ENCODE results near the gene CACNA1C.

The CACNA1C gene

DNA sequence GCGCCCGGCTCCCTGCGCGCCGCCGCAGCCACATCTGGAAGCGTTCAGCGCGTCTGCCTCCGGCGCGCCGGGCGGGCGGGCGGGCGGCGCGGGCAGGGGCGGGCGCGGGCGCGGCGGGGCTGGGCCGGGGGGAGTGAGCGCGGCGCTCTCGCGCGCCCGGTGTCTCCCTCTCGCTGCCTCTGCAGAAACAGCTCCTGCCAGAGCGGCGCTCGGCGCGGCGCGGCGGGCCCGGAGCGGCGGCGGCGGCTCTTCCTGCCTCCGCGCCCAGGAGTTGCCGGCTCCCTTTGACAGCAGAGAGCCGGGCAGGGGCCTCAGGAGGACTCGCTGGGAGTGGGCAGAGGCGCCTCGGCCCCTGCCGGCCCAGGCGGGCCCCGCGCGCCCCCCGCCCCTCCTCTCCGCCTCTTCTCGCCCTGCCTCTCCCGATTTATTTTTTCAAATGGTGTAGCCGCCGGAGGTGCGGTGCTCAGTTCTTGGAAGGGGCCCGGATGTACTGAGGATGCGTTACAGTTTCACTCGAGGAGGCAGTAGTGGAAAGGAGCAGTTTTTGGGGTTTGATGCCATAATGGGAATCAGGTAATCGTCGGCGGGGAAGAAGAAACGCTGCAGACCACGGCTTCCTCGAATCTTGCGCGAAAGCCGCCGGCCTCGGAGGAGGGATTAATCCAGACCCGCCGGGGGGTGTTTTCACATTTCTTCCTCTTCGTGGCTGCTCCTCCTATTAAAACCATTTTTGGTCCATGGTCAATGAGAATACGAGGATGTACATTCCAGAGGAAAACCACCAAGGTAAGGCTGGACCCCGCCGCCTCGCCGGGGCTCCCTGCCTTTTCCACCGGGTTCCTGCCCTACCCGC, at the start of gene CACNA1C:
TSS of gene CACNA1C (plus strand) at position 162 of the 853 bp plus-strand sequence. CDS start at position 738, 576 bp downstream.
- DNase-seq, result peak; percentile 10

DNA sequence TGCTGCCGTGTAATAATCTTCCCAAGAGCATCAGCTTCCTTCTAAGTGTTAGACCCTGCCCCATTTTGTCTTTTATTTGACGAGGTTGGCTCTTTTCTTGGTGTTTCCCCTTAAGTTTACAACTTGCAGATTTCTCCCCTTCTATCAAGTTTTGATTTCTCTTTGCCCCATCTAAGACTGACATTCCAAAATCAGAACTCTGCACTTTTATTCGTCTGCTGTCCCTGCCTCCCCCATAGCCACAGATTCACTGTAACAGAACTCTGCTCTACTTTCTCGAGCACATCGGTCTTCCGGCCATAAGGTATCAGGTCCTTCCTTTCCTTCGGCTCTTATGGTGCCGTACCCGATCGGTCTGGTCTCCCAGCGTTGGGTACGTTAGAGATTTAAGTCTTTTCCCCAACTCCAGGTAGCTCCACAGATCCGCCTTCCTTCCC, 49.1 kb upstream of the CACNA1C start:
- DNase-seq, result no peak

DNA sequence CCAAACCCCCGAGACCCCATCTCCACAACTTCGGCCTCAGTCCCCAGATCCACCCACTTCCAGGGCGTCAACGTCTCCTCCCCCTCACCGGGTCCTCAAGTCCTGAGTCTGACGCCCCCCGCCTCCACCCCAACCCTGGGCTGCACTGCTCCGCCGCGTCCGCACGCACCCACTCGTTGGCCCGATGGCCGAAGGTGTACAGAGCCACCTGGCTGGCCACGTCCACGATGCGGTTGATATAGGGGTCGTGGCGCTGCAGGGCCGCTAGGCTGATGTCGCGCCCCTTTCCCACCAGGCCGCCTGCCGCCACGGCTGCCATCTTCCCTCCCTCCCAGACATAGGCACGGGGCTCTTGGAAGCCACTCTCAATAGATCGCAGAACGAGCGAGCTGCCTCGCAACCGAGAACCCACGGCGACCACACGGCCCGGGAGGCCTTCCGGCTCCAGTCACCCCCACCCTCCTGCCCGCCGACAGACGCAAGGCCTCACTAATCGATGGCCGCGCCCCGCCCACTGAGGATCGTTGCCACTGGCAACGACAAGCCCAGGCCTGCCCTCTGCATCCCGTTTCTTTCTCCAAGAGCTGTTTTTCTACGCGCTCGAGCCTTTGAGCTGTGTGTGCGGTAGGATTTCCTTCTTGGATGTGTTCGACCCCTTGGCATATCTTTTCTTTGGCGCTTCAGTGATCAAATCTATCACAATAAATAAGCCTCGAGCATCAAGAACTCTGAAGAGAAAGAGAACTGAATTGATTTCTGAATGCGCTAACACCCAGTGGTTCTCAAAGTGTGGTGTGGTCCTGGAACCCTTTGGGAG, 48.5 kb upstream of the CACNA1C start, which contains the start of gene DCP1B:
TSS of gene DCP1B (minus strand) at position 345 of the 817 bp plus-strand sequence. CDS start at position 319, 26 bp downstream.
- DNase-seq, result peak; percentile 95

DNA sequence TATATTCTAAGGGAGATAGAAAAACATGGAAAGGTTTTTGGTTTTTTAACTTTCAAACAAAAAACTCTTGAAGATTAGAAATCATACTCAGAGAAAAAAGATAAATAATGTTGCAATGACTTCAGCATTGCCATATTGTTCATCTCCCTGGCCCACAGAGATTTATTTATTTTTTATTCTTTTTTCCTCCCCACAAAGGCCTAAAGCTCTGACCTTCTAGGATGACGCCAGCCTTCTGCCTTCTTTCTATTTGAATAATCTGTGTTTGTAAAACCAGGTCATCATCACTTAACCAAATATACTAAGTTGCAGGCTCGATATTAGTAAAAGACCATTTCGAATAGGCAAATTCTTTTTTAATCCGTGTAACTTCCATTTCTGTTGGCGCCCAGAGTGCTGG, 44.1 kb upstream of the CACNA1C start:
- DNase-seq, result no peak

DNA sequence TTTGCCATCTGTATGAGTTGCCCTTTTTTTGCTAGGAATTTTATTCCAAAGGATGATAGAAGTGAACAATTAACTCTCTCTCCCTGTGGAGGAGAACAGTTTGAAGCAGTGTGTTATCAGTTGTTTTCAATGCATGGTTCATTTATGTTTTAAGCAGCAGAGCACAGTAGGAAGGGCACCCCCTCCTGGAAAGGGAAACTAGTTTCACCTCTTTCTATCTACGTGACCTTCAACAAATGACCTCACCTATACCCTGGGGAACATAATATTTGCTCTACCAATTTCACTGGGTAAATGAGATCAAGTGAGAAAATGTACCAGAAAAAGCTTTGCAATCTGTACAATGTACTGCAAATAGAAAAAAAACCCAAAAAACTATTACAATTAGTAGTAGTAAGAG, 43.2 kb upstream of the CACNA1C start:
- peak; percentile 66 for DNase-seq

DNA sequence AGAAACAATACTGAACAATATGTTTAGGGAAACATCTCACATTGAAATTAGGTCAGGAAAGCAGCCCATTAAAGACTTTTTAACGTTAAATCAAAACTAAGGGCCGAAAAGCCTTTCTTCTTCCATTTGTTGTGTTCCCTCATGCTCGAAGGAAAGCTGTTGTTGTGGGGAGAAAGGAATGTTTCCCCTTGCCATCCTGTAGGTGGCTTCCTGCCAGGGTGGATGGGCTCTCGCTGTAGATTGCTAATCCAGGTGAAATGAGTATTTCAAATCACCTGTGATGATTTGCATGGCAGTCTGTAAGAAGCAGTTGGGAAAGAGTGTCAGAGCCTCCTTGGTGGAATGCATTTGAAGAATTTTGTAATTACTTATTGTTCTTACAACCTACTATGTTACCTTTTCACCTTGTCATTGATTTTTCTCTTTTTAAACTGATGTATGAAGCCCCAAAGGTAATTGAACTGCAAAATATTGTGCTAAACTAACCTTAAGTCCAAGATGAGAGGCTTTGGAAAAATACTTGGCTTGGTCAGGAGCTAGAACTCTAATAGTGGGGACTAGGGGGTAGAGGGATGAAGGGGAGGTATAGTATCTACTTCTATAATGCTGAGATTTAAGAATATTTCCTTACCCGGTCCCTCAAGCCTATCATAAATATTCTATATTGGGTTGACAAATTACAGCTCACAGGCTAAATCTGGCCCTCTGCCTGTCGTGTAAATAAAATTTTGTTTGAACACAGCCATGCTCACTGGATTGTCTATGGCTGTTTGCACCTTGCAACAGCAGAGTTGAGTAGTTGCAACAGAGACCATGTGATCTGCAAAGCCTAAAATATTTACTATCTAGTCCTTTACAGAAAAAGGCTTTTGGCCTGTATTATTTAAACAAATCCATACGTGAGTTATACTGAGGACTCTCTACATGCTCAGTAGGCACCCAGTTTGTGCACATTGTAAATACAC, 40.9 kb upstream of the CACNA1C start:
- DNase-seq, result no peak

DNA sequence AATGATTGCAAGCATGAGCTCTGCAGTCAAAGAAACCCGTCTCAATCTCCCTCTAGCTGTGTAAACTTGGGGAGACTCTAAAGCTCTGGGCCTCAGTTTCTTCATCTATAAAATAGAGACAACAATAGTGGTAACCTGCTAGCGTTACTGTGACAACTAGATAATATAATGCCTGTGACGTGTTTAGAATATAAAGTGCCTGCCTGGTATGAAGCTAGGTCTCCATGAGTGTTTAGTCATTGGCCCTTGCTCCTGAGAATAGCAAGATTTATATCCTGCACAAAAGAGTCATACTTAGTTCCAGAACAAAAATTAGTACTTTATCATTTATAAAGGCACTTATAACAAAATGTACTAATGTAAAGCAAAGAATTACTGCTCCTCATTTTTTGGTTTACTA, 39.7 kb upstream of the CACNA1C start:
- DNase-seq, result no peak

DNA sequence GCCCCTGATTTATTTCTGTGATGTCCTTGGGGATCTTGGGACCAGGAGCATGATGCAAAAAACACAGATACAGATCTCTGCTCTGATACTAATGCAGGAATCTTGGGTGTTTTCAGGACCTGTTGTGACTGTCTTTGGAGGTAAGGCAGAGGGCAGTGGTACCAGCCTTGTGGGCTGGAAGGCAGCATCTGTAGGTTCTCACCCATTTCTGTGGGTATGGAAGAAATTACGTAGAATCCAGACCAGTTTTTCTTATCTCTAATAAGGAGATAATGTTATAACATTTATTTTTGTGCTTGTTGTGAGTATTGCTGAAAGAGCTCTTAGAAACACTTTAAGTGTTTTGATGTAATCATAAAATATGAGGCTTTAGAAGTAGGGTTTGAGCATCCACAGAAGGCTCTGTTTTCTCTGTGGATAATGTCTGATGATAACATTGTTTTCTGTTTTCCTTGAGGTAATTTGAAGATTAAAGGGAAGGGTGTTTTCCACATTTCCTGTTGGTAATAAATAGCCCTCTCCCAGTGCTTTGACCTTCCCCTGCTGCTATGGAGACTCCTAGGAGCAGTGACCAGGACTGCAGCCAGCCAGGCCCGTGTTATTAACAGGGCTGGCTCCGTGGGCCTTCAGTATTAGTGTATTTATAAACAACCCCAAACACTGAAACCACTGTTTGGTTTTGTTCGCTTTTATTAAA, 39.1 kb upstream of the CACNA1C start:
- DNase-seq, result no peak

DNA sequence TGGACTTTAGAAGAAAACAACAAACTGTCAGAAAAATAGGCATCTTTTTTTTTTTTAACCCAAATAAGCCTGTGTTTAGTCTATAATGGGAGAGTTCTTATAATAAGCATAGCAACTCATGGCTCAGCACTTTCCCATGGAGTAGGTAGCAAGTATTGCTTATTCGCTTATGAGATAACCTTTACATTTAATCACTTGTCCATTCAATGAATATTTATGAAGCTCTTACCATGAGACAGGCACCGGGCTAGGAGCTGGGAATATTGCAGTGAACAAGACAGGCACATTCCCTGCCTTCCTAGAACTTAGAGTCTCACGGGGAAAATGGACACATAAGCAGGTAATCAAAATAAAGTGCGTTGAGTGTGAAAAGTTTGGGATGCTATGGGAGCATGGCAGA, 38.6 kb upstream of the CACNA1C start:
- no peak for DNase-seq

DNA sequence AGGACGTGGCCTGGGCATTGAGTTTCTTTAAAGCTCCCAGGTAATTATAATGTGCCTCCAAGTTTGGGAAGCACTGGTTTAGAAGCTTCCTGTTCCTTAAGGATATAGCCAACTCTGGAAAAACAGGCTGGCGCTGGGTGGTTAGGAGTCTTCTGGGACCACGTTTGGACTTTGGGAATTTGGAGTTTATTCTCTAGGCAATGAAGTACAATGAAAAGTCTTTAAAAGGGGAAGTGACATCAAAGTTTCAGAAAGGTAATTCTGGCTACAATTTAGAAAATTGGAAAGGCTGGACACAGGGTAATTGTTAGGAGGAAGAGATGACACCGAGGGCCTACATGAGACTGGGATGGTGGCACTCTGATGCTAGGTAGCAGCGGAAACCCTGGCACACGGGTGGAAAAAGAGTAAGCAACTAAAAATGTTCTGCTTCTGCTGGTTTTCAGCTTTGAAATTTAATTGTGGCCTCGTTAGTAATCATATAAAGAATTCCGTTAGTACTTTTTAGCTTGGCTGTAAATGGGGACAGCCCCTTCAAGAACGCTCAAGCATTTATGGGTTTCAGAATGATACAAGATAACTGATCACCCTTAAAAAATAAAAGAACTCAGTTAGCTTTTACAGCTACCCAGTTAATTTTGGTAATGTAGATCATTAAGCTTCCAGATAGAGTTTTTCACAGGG, 35.8 kb upstream of the CACNA1C start:
- DNase-seq, result no peak

DNA sequence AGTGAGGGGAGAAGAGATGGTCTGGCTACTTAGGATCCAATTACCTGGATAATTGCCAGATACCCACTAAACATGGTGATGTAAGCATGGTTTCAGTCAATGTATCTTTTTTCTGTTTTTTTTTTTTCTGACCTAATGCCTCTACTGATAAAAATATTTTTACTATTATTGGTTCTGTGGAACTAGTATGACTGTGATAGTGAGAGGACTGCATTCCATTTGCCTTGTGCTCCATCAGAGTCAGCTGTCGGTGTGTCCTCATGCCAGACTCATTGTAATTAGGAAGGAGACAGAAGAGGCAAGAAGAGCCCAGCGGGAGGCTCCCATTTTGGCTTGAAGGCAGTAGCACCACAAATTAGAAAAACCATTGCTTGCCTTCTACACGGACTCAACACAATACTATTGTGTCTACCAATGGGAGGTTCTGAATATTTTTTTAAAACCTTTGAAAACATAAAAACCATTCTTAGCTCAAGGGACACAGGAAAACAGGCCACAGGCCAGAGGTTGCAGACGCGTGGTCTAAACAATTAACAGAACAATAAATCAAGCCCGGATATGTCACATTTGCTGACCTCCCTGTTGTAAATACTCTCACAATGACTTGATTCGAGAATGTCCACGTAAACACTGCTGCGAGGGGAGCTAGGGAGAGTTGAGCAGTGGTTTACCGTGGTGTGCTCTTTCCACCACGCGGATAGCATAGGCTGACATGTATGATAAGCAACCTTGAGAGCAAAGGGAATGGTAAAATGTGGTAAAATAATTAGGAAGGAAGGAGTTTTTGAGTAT, 35.0 kb upstream of the CACNA1C start:
- DNase-seq, result no peak

DNA sequence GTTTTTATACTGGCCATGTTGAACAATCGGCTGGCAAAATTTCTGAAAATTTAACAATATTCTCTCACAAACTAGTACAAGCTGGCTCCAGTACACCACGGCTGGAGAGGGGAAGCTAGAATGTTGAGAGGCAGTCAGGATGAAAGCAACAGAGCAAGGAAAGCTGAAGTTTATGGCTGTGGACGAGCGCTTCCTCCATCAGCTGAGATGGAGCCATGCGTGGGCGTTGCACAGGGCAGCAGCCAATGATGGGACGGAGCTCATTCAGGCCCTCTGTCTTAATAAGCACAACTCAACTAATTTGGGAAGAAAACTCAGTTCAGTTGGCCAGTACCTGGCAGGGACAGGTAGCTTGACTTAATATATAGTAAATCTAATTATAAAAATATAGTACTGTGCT, 34.4 kb upstream of the CACNA1C start:
- DNase-seq, result no peak

DNA sequence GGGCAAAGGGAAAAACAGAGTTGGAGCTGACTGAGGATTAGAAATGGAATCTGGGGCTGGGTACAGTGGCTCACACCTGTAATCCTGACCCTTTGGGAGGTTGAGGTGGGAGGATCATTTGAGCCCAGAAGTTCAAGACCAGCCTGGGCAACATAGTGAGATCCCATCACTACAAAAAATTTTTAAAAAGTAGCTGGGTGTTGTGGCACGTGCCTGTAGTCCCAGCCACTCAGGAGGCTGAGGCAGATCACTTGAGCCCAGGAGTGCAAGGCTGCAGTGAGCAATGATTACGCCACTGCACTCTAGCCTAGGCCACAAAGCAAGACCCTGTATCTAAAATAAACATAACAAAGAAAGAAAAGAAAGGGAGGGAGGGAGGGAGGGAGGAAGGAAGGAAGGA, 33.7 kb upstream of the CACNA1C start:
- DNase-seq, result no peak

DNA sequence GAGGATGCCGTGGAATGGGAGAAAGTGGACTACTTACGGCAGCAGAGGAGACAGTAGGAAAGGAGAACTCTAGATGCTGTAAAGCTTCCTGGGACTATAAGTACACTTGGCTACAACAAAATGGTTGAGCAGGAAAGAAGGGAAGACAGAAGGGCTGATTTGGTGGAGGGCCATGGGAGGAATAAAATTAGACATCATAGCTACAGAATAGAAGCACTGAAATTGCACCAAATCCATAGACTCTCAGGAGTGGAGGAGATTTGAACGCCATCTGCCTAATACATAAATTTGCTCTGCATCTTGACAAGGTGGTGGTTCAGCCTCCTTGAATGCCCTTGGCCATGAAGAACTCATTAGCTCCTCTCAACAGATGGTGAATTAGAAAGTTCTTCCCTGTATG, 32.3 kb upstream of the CACNA1C start:
- no peak for DNase-seq

DNA sequence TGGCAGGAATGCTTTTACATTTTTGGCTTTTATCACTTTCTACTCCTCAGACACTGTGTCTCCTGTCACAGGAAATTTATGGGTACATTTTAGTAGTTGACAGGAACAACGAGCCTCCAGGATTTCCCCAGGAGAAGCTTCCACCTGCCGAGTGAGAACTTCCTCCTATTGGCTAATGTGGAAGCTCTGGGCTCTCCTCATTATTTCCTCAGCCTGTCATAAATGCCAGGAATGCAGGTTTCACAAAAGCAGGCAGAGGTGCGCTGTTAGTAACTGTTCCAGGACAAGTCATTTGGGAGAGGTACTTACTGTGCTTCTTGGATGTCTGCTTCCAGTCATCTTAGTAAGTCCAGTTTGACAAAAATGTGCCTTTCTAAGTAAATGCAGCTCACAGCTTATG, 29.4 kb upstream of the CACNA1C start:
- no peak for DNase-seq

DNA sequence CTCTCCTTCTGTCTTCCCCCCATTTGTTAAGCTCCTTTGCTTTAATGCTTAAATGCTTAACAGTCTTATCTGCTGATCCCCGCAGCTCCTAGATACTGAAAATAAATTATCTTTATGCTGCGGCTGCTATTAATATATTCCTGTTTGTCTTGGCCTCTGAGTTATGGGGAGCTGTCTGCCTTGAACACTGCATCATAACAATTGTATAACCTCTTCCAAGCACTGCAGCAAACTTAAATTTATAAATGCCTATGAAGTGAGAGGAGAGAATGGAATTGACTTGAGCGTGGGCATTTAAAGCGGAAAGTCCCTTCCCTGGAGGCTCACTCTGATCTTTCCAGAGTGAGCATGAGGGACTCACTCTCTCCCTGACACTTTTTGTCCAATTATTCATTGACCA, 25.4 kb upstream of the CACNA1C start:
- DNase-seq, result no peak

DNA sequence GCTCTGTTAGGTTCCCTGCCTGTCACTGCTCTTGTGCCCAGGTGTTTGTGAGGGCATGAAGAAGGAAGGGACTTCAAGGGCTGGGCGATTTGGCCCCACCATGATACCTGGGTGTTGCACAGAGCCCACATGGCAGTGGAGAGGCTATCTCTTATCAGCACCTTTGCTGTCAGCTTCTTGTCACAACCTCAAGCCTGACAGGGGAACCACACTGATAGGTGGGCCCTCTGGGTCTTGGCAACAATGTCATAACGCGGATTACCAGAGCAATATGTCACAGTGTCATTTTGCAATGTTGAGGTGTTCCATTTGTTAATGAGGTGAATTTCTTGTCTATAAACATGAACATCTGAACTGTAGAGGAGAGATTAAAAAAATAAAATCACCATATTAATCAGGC, 22.9 kb upstream of the CACNA1C start:
- DNase-seq, result peak; percentile 57

DNA sequence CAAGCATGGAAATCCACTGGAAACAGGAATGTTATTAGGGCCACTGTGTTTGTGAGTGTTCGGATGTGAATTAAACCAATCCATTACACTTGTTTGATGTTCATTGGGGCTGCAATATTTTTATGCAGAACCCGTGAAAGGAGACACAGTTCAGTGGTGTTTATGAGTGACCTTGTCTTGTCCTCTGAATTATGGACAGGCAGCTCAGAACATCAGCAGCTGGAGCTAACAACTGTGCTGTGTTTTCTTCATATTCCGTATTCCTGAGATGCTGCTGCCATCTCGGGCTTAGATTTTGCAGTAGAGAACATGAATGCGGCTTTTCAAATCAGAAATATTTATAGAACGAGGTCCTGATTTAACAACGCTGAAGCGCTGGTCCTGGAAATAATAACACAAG, 20.3 kb upstream of the CACNA1C start:
- DNase-seq, result no peak

DNA sequence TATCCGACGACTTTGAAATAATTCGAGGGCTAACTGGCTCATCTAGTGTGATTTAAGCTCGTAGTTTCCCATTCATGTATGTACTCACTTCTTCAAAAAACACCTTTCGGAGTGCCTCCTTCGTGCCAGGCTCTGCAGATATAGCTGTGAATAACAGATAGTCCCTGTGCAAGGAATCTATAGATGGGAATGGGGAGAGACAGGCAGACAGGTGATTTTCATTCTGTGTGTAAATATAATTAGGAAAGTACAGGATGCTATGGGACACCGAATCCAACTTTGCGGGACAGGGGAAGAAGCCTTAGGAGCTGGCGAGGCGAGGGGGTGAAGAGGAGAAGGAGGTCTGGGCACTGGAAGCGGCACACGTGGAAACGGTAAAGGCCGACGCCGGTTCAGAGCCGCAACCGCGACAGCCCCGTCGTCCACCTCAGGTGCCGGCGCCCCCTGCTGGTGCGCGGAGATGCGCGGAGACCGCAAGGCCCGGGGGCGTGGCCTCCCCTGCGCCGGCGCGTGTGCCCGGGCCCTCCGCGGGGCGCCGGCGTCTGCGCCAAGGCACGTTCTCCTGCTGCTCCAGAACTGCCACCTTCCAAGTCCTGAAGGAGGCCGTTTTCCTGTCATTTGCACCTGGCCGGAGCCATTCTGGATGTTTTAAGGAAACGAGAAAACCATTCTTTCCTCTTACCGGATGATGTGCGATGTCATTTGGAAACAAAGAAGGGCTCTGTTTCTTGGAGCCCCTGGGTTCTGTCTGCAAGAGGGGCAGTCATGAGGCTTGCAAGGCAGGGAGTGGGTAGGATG, 18.0 kb upstream of the CACNA1C start:
- DNase-seq, result peak; percentile 79
